Vagina (tissue), 2 donors: ENCODE results near the gene CRX.
"Not testable (repeated sequence)": the region's sequence is repeated elsewhere in the genome, so short reads cannot be mapped to it uniquely, and the experiment has no call there.

ENCODE experiments used
- CTCF ChIP-seq, 3 experiments: fragments of 450-650 bp in 2 of 3; fragments of 200-600 bp in 1 of 3; sonication (generic) in 1 of 3; IDR thresholded peaks; one replicate each; pipeline ENCODE4 v1.5.1; 2017 to 2019; ENCODE audit warnings: antibody characterized with exemption in 3 of 3, mild to moderate bottlenecking in 2 of 3, moderate library complexity in 2 of 3
- POLR2AphosphoS5 ChIP-seq, 2 donors: sonication (generic); formaldehyde crosslinking; IDR thresholded peaks; one replicate each; pipeline ENCODE4 v1.9.0; 2017; ENCODE audit warnings: antibody characterized with exemption in 2 of 2, mild to moderate bottlenecking in 2 of 2, low read depth in 1 of 2; ENCODE audit not compliant: insufficient read depth in 1 of 2

GRCh38 chr19:47858646-47859285 is 37.0 kb downstream of the CRX start, which contains the start of gene TPRX2:
- TF ChIP-seq POLR2AphosphoS5 (IDR thresholded peaks at IDR 0.05; ENCODE audit: insufficient read depth in 1 of 2, low read depth in 1 of 2); CTCF (IDR thresholded peaks at IDR 0.05): not testable (repeated sequence)
